Measurements from ENCODE around the gene HPCAL1.
"Not testable (repeated sequence)": the region's sequence is repeated elsewhere in the genome, so short reads cannot be mapped to it uniquely, and the experiment has no call there.

The HPCAL1 gene

DNA sequence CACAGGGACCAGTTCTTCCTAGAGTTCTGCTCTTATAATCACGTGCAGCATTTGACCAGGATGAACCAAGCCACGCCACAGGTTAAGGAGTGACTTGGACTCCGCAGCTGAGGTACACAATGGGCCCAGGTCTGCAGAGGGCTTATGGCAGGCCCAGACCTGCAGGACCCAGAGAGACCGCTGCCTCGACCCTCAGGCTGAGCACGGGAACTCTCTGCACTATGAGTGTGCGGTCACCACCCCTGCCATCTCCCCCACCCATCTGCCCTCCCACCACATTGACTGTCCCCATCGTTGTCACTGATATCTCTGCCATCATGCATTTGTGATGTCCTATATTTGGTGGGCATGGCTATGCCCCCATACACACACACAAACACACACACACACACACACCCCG lies 45.7 kb upstream of the HPCAL1 start:
- H3K36me3 ChIP-seq = no peaks in the 10 kb centered on the region
- H3K27ac ChIP-seq = no peak overlapping the region
- peaks cover 0 to 51% (median 0%) of the 10 kb centered on the region in 11 experiments; a peak in 5 of 22 replicates for H3K27me3 ChIP-seq
- H3K9ac ChIP-seq = no peak overlapping the region
- peaks cover 23 to 48% (median 41%) of the 10 kb centered on the region in 10 experiments for H3K4me1 ChIP-seq
- H4K20me1 ChIP-seq = peaks cover 0 to 19% (median 0%) of the 10 kb centered on the region in 11 experiments; a peak in 4 of 22 replicates
- H3K9me3 ChIP-seq (replicated peaks in 1 of 11) = peaks cover 0 to 4% (median 0%) of the 10 kb centered on the region in 11 experiments; a peak in 1 of 22 replicates
- H3K4me3 ChIP-seq = no peak overlapping the region
- no peak for TF ChIP-seq Cebpa-rat (IDR thresholded peaks at IDR 0.05)
- H3K4me2 ChIP-seq = peak overlapping the region; percentile 31 to 84 (median 64); a peak in 18 of 22 replicates

DNA sequence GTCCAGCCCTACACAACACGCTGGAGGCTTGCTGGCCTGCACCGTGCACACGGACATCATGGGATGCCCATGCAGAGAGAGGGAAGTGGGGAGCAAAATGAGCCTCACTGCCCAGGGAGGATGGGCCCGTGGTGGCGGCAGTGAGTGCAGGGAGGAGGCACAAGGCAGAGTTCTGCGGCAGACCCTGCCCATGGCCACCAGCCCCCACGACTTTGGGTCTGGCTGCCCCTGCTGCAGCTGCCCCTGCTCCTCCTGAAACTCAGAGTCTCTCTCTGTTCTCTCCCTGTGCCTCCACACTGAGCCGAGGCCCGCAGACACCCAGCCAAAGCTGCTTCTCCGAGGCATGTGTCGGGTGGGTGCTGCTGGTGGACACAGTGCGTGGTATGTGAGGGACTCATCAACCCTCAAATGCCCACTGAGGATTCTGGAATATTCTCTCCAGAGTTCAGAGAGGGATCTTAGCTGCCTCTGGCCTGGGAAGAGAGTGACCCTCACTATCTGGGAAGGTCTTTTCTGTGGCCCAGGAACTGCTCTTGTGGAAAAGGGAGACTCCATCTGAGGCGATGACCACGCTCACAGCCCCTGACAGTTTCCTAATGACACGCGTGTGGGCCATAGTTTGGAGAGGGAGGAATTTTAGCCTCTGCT lies 45.1 kb upstream of the HPCAL1 start:
- no peak for TF ChIP-seq Cebpa-rat (IDR thresholded peaks at IDR 0.05)
- Histone ChIP-seq H3K36me3 (no peaks in the 10 kb centered on the region), H3K27ac (no peak overlapping the region), H3K4me2 (no peak overlapping the region), H3K9ac (no peak overlapping the region), H3K4me1 (peaks cover 23 to 44% (median 39%) of the 10 kb centered on the region in 10 experiments), H3K4me3 (no peak overlapping the region), H3K9me3 (replicated peaks in 1 of 11) (no peaks in the 10 kb centered on the region), H4K20me1 (peaks cover 0 to 19% (median 0%) of the 10 kb centered on the region in 11 experiments; a peak in 4 of 22 replicates), H3K27me3 (peaks cover 0 to 45% (median 0%) of the 10 kb centered on the region in 11 experiments; a peak in 5 of 22 replicates)

GRCh38 chr2:10258326-10258725 lies 44.4 kb upstream of the HPCAL1 start:
- H3K4me2 ChIP-seq = no peak overlapping the region
- peaks cover 23 to 37% (median 32%) of the 10 kb centered on the region in 10 experiments for H3K4me1 ChIP-seq
- no peak overlapping the region for H3K4me3 ChIP-seq

DNA sequence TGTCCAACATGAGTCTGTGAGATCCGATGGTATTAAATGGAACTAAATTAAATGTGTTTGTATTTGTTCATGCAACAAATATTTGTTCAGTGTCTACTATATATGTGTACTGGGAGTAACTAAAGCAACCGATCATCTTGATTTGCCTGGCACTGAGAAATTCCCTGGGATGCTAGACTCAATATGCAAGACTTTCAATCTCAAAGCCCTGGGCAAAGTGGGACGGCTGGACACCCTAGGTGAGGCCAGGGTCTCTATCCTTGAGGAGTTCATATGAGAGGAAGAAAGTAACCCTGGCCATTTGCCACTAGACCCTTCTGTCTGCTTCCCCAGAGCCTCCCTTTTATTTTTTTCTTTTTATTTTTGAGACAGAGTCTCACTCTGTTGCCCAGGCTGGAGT lies 44.0 kb upstream of the HPCAL1 start:
- Histone ChIP-seq H3K36me3 (no peaks in the 10 kb centered on the region), H3K4me2 (no peak overlapping the region), H3K27me3 (peaks cover 0 to 36% (median 0%) of the 10 kb centered on the region in 11 experiments; a peak in 5 of 22 replicates)

More at GRCh38 chr2:10258326-10258725, 44.4 kb upstream of the HPCAL1 start:
- Histone ChIP-seq H3K36me3 (no peaks in the 10 kb centered on the region), H3K27me3 (peaks cover 0 to 40% (median 0%) of the 10 kb centered on the region in 11 experiments; a peak in 5 of 22 replicates), H3K27ac (no peak overlapping the region), H3K9ac (no peak overlapping the region), H4K20me1 (peaks cover 0 to 19% (median 0%) of the 10 kb centered on the region in 11 experiments; a peak in 4 of 22 replicates), H3K9me3 (replicated peaks in 1 of 11) (no peaks in the 10 kb centered on the region)
- no peak for TF ChIP-seq Cebpa-rat (IDR thresholded peaks at IDR 0.05)

GRCh38 chr2:10260130-10260529 lies 42.6 kb upstream of the HPCAL1 start:
- no peak for TF ChIP-seq Cebpa-rat (IDR thresholded peaks at IDR 0.05)

More for the DNA sequence above, 44.0 kb upstream of the HPCAL1 start:
- no peak for TF ChIP-seq Cebpa-rat (IDR thresholded peaks at IDR 0.05)
- peaks cover 0 to 19% (median 0%) of the 10 kb centered on the region in 11 experiments; a peak in 4 of 22 replicates for H4K20me1 ChIP-seq
- peaks cover 21 to 33% (median 28%) of the 10 kb centered on the region in 10 experiments for H3K4me1 ChIP-seq
- no peak overlapping the region for H3K9ac ChIP-seq
- no peak overlapping the region for H3K27ac ChIP-seq
- H3K4me3 ChIP-seq = no peak overlapping the region
- no peaks in the 10 kb centered on the region for H3K9me3 ChIP-seq (replicated peaks in 1 of 11)

GRCh38 chr2:10263526-10263925 lies 39.2 kb upstream of the HPCAL1 start:
- not testable (repeated sequence) for H3K9me3 ChIP-seq (replicated peaks in 1 of 11); H3K4me2 ChIP-seq; H3K9ac ChIP-seq; H3K36me3 ChIP-seq; H3K4me3 ChIP-seq; H3K4me1 ChIP-seq; H3K27me3 ChIP-seq; H3K27ac ChIP-seq
- H4K20me1 ChIP-seq = peaks cover 0 to 11% (median 0%) of the 10 kb centered on the region in 11 experiments; a peak in 1 of 22 replicates

More at GRCh38 chr2:10260130-10260529, 42.6 kb upstream of the HPCAL1 start:
- Histone ChIP-seq H3K36me3 (no peaks in the 10 kb centered on the region), H3K4me2 (no peak overlapping the region), H3K9ac (no peak overlapping the region), H3K4me3 (no peak overlapping the region), H3K9me3 (replicated peaks in 1 of 11) (no peaks in the 10 kb centered on the region), H4K20me1 (peaks cover 0 to 17% (median 0%) of the 10 kb centered on the region in 11 experiments; a peak in 4 of 22 replicates), H3K27me3 (peaks cover 0 to 23% (median 0%) of the 10 kb centered on the region in 11 experiments; a peak in 4 of 22 replicates), H3K27ac (no peak overlapping the region), H3K4me1 (peaks cover 9 to 20% (median 19%) of the 10 kb centered on the region in 10 experiments; a peak in 19 of 20 replicates)

DNA sequence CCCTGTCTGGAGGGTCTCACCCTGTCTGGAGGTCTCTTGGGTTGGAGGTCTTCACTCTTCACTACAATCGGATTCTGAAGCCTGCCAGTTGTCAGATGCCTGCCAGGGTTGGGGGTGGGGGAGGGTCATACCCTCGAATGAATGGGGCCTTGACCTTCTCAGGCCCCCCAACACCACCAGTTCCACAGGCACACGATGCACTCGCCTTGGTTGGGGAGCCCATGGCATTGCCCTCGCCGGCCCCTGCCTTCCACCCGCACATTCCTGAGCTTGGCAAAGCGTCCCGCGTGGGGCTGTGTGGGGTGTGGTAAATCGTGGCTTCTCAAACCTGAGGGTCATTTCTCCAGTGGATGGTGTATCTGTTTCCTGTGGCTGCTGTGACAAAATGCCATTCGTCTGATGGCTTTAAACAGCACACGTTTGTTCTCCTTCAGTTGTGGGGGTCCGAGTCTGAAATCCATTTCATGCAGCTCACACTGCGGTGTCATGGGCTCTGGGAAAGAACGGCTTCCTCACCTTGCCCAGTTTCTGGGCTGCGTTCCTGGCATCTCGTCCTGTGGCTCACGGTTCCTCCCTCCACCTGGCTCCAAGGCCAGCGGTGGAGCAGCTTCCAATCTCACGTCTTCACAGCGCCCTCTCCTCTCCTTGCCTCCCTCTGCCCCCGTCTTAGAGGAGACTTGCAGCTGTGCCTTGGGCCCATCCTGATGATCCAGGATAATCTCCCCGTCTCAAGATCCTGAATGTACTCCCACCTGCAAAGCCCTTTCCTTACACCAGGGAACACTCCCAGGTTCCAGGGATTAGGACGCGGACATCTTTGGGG lies 38.0 kb upstream of the HPCAL1 start:
- peaks cover 0 to under 1% (median 0%) of the 10 kb centered on the region in 10 experiments; a peak in 1 of 20 replicates for H3K4me1 ChIP-seq
- H3K36me3 ChIP-seq = no peaks in the 10 kb centered on the region
- H3K4me2 ChIP-seq = no peak overlapping the region
- no peaks in the 10 kb centered on the region; a peak in 1 of 22 replicates for H3K27me3 ChIP-seq
- no peak overlapping the region for H3K4me3 ChIP-seq
- no peak for TF ChIP-seq Cebpa-rat (IDR thresholded peaks at IDR 0.05)
- H3K9me3 ChIP-seq (replicated peaks in 1 of 11) = no peaks in the 10 kb centered on the region
- H3K9ac ChIP-seq = no peak overlapping the region
- no peak overlapping the region for H3K27ac ChIP-seq
- H4K20me1 ChIP-seq = peaks cover 0 to 11% (median 0%) of the 10 kb centered on the region in 11 experiments; a peak in 1 of 22 replicates

- Histone ChIP-seq H3K4me1 (peaks cover 5 to 9% (median 6%) of the 10 kb centered on the region in 10 experiments; a peak in 17 of 20 replicates), H3K9ac (no peak overlapping the region), H3K9me3 (replicated peaks in 1 of 11) (no peaks in the 10 kb centered on the region), H4K20me1 (peaks cover 0 to 11% (median 0%) of the 10 kb centered on the region in 11 experiments; a peak in 1 of 22 replicates), H3K4me3 (no peak overlapping the region), H3K4me2 (no peak overlapping the region), H3K36me3 (no peaks in the 10 kb centered on the region), H3K27me3 (no peaks in the 10 kb centered on the region), H3K27ac (no peak overlapping the region)
- no peak for TF ChIP-seq Cebpa-rat (IDR thresholded peaks at IDR 0.05)
These were observed 37.2 kb upstream of the HPCAL1 start for GRCh38 chr2:10265329-10266132.

Measured in BLaER1 treated with 17β-estradiol and CSF1 and Interleukin-3, amounts not matched to agents 10 nM and 100 nM (cell line).